ENCODE measurements around the gene FAAP100.

GRCh38 chr17:81514739-81515529, 37.2 kb downstream of the FAAP100 start:
- TF ChIP-seq, protein P1, sequence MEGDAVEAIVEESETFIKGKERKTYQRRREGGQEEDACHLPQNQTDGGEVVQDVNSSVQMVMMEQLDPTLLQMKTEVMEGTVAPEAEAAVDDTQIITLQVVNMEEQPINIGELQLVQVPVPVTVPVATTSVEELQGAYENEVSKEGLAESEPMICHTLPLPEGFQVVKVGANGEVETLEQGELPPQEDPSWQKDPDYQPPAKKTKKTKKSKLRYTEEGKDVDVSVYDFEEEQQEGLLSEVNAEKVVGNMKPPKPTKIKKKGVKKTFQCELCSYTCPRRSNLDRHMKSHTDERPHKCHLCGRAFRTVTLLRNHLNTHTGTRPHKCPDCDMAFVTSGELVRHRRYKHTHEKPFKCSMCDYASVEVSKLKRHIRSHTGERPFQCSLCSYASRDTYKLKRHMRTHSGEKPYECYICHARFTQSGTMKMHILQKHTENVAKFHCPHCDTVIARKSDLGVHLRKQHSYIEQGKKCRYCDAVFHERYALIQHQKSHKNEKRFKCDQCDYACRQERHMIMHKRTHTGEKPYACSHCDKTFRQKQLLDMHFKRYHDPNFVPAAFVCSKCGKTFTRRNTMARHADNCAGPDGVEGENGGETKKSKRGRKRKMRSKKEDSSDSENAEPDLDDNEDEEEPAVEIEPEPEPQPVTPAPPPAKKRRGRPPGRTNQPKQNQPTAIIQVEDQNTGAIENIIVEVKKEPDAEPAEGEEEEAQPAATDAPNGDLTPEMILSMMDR (IDR thresholded peaks at IDR 0.05; ENCODE audit: poor library complexity), result no peak
- TF ChIP-seq EZH2 (IDR thresholded peaks at IDR 0.05; ENCODE audit: borderline replicate concordance), result no peak

Data from hepatocyte (in vitro differentiated cells).